GM19238 (cell line): ENCODE results near the gene CFLAR.
"Not testable (repeated sequence)": the region's sequence is repeated elsewhere in the genome, so short reads cannot be mapped to it uniquely, and the experiment has no call there.

ENCODE experiments used
- DNase-seq: peaks from one replicate; pipeline ENCODE4 v3.0.0; 2011; ENCODE audit warnings: low spot score; ENCODE audit not compliant: insufficient read length

Gene CFLAR

DNA sequence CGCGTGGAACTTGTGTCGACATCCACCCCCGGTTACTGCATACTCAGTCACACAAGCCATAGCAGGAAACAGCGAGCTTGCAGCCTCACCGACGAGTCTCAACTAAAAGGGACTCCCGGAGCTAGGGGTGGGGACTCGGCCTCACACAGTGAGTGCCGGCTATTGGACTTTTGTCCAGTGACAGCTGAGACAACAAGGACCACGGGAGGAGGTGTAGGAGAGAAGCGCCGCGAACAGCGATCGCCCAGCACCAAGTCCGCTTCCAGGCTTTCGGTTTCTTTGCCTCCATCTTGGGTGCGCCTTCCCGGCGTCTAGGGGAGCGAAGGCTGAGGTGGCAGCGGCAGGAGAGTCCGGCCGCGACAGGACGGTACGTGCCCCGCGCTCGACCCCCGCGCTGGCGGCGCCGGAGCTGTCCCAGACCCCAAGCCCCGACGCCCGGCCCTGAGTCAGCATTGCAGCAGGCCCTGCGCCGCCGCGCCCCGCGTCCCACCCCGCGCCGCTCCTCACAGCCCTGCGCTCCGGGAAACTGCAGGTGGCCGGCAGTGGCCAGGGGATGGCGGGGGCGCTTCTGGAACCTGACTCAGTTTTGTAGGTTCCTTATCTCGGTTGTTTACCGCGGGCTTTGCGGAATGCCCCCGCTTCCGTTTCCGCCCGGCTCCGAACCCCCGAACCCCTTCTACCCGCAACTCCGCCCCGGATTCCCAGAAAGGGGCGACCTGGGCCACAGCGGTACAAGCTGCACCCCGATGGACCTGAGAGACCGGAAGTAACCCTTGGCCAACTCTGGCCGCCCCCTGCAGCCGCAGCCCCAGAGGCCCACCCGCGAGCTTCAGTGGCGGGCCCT is at the start of gene CFLAR:
TSS of gene CFLAR (plus strand) at position 50 of the 844 bp plus-strand sequence. CDS start 13,702 bp downstream, outside the sequence.
- DNase-seq = peak; percentile 56

DNA sequence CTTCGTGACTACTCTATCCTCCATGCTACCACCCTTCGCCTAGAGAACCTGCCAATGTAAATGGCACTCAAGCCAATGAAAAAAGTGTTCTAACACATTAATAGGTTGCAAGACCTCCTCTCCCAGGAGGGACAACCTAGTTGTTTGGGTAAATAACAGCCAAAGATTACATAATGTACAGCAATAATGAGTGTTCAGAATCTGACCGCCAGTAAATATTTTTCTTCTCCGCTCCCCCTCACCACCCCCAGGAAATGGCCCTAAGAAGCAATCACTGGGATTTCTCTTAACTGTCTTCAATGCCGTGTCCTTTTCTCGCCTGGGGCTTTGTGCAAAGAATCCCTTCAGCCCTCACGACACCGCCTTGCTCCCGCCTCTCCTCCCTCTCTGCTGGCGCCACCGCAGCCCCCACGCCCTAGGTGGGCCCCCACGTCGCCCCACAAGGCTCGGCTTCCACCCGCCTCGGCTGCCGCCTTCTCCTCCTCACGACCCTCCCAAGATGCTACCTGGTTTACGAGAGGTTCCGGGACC is 45.0 kb upstream of the CFLAR start:
- DNase-seq = no peak

DNA sequence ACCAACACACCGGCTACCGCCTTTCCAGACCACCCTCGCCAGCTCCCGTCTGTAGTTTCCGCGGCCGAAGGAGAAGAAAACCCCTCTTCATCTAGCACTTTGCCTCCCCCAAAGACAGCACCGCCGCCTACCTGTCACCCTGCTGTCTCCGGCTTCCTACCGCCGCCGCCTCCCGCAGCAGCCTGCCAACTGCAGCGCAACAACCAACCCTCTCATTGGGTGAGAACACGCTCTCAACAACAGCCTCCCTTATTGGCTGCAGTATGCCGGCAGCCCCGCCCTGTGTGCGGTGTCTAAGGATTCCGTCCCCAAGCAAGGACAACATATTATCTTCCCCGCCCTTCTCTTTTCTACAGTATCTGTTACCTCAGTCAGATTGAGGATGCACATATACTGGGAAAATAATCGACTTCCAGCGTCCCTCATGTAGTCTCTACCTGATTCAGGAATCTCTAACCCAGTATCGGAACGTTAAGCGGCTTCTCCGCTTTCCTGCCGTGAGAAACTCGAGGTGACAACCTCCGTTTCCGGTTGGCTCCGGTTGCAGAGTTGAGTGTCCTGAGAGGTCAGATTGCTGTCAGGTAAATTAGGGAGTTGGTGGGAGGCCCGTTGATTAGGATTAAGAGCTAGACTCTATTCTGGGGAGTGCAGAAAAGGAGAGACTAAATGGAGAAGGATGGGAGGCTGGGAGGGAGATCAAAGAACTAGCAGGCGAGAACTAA is 44.3 kb upstream of the CFLAR start, which contains the start of the genes HYCC2 and NDUFB3:
TSS of gene HYCC2 (minus strand) at position 193 of the 722 bp plus-strand sequence. CDS start 47,662 bp downstream, outside the sequence.
TSS of gene NDUFB3 (plus strand) at position 523 of the 722 bp plus-strand sequence. CDS start 6,882 bp downstream, outside the sequence.
- DNase-seq = peak; percentile 84

DNA sequence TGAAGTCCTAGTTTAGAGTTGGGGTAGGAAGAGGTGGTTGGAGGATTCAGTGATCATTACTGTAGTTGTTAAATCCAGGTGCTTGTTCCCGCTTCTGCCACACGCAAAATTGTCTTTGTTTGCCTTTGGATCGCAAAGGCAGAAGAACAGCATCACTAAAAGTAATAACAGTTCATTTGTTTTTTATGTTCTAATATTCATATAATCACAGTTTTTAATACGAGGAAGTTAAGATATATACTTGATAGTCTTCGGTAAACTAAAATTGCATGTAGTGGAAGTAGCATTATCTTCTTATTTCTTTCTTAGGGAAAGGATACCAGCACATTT is 43.8 kb upstream of the CFLAR start:
- no peak for DNase-seq

DNA sequence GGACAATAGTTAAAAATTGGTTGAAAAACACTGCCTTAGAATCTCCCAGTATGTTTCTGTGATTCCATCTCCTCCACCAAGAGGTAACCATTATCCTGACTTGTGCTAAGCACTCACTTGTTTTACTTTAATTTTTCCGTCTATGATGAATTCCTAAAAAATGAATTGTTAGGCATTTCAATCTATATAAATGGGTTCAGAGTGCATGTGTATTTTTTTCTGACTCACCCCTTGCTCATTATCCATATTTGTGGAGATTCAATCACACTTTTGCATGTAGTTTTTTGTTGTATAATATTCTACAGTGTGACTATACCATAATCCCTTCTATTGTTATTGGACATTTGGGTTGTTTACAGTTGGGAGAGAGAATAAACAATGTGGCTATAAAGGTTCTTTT is 42.9 kb upstream of the CFLAR start:
- no peak for DNase-seq

DNA sequence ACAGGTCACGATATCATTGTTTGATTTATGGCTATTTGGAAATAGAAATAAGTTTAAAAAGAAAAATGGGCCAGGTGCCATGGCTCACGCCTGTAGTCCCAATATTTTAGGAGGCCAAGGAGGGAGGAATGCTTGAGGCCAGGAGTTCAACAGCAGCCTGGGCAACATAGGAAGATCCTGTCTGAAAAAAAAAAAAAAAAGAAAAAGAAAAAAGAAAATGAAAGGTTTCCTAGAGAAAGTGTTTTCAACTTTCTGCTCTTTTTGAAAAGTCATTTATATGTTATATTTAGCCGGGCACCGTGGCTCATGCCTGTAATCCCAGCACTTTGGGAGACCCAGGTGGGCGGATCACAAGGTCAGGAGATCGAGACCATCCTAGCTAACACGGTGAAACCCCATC is 41.0 kb upstream of the CFLAR start:
- DNase-seq = no peak

DNA sequence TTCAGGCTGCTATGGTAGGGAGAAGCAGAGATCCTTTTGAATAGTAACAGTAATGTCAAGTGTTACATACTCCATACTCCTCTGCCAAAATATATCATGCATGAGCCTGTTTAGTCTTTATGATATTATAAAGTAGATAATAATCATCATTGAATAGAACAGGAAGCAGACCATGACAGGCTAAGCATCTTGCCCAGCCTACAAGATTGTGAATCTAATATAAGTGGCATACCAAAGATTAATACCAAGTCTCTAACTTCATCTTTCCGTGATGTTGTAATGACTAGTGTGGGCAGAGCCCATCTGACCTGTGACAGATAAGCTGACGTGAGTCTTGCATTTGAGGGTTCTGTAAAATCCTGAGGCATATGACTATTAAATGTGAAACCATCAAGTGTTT is 31.1 kb upstream of the CFLAR start:
- no peak for DNase-seq

DNA sequence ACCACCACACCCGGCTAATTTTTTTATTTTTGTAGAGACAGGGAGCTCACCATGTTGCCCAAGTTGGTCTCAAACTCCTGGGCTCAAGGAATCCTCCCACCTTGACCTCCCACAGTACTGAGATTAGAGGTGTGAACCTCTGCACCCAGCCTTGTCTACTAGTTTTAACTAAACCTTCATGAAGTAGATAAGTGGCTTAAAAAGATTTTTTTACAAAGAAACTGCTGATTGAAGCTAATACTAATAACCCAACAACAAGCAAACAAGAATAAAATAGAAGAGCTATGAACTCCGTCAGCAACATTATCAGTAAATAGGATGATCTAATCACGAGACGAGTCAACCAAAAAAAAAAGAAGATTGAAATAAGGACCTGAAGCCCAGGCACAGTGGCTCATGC is 25.4 kb upstream of the CFLAR start:
- DNase-seq = no peak

DNA sequence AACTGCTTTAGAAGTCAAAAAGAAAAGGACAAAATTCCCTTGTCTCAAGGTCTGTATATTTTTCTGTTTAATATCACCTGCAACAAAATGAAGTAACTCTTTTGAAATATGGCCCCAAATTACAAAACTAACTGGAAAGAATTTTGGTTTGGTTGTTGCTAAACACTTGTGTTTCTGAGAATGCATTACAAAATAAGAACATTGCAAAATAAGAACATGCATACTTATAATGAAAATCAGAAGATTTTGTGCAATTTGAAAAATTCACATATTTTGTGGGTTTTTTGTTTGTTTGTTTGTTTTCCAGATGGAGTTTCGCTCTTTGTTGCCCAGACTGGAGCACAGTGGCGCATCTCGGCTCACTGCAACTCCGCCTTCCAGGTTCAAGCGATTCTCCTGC is 22.4 kb upstream of the CFLAR start:
- DNase-seq = no peak

DNA sequence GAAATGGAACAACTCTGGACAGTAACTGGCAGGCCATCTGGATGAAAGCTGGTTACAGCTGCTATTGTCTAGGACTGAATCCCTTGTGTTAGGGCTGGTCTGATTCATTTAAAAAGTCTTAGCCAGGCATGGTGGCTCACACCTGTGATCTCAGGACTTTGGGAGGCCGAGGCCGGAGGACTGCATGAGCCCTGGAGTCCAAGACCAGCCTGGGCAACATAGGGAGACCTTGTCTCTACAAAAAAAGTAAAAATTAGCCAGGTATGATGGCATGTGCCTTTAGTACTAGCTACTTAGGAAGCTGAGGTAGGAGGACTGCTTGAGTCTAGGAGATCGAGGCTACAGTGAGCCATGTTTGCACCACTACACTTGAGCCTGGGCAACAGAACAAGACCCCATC is 15.5 kb upstream of the CFLAR start:
- DNase-seq = no peak

DNA sequence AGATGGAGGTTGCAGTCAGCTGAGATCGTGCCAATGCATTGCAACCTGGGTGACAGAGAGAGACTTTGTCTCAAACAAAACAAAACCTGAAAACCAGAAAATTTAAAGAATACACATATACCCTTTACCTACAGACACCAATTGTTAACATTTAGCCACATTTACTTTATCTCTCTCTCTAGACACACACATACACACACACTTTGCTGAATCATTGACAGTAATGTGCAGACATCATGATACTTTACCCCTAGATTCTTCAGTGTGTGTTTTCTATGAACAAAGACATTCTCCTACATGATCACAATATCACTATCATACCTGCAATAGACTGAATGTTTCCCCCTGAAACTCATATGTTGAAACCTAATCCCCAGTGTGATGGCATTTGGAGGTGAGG is 10.2 kb upstream of the CFLAR start:
- DNase-seq = no peak

DNA sequence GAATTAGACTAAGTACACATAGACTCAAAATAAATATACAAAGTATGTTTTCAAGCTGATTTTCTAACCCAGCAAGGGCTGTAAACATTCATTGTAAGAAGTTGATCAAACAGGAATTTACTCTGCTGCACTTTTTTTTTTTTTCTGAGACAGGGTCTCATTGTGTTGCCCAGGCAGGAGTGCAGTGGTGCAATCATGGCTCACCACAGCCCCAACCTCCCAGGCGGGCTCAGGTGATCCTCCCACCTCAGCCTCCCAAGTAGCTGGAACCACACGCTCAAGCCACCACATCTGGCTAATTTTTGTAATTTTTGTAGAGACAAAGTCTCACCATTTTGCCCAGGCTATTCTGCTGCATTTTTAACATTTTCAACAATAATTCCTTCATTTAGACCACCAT is 8.3 kb upstream of the CFLAR start:
- no peak for DNase-seq

DNA sequence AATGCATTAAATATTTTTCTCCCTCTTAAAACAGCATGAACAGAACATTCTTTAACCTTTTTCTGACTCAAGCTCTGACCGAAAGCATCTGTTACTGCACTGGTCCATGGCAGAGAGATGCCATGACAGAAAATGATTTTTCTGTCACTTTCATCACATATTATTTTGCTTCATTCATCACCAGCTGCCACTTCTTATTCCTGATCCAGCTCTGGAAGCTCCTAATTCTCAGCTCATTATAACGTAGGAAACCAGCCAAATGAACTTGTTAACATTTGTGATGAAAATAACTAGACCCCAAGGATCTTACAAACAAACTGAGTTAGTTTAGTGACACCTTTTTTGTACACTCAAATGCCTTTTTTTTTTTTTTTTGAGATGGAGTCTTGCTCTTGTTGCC is 7.6 kb upstream of the CFLAR start:
- DNase-seq = no peak

DNA sequence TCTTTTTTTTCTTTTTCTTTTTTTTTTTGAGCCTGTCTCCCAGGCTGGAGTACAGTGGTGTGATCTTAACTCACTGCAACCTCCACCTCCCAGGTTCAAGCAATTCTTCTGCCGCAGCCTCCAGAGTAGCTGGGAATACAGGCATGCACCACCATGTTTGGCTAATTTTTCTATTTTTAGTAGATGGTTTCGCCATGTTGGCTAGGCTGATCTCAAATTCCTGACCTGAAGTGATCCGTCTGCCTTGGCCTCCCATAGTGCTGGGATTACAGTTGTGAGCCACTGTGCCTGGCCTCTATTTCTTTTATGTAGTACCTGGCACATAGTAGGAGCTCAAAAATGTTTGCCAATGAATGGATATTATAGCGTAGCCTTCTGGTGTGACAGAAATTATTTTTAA is 6.8 kb upstream of the CFLAR start:
- DNase-seq = no peak

DNA sequence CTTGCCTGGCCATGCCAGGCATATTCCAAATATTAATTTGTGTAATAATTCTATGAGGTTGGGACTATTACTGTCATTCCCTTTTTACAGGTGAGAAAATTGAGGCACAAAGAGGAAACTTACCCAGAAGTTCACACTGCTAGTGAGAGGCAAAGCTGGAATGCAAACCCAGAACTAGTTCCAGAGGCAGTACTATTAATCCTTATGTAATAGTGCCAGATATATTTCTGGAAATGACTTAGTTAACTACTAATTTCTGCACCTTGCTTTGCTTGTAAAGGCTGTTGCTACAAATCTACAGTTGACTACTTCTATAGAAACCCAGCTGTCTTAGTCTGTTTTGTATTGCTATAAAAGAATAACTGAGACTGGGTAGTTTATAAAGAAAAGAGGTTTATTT is 5.3 kb upstream of the CFLAR start:
- DNase-seq = no peak

DNA sequence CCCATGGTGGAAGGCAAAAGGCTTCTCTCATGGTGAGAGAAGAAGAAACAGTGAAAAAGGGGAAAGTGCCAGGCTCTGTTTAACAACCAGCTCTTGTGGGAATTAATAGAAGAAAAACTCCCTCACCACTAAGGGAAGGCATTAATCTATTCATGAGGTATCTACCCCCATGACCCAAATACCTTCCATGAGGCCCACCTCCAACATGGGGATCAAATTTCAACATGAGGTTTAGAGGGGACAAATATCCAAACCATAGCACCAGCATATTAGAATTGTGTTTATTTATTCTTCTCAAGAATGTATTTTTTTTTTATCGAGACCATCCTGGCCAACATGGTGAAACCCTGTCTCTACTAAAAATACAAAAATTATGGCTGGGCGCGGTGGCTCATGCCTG is 4.9 kb upstream of the CFLAR start:
- DNase-seq = no peak

DNA sequence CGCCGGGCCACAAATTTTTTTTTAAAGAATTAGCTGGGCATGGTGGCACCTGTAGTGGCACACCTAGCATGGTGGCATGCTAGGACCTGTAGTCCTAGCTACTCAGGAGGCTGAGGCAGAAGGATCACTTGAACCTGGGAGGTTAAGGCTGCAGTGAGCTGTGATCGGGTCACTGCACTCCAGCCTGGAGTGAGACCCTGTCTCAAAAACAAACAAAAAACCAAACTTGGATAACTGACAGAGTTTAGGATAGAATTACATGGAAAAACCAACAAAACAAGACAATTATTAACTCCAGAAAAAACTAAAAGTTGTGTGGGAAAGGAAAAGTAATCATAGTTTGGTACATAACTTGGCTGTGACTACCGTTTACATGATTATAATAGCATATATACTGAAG is 1.6 kb upstream of the CFLAR start:
- no peak for DNase-seq

DNA sequence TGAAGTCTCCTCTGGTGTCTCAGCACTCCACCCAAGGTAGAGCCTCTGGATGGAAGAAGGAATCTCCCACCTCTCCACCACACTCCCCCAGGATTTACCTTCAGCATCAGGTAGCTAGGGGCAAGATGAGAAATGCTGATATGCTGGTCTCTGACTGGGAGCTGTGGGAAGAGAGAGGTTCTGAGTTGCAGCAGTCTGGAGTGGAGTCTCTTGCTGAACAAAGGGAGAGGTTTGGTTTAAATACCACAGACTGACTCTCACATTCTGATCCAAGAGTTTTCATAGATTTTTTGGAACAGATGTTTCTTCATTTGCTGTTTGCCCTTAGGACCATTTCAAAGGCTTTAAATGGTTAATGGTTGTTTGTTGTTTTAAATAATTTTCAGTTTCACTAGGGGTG is 1.1 kb upstream of the CFLAR start:
- no peak for DNase-seq

DNA sequence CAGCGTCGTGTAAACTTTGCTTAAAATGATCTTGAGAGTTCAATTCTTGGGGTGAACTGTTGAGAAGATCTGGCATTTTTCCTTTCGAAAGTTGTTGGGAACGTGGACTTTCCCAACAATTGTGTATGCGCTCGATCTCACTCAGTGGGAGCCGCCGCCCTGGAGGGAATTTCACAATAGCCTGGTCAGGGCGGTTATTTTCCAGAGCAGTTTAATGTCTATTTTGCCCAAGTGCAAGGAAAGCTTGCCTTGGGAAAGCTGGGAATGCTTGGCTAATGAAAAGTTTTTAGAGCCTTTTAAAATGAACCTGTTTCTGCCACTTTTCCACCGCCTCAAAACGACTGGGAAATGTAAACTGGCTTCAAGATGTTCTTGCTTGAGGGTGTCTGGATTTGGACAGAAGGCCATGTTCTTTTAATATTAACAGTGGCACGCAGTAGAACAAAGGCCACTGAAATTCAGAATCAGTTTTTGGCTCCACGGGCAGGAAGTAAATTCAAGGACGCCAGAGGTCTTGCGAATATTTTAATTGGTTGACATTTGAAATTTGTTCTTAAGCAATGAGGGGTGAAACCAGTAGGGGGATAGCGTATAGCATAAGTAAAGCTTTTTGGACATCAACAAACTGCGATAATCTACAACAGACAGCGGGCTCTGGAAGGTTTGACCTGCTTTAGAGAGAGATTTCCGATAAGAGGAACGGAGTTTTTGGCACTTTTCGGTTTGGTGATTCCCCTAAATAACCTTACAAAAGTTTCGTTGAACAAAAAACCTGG is 1.2 kb downstream of the CFLAR start:
- no peak for DNase-seq

DNA sequence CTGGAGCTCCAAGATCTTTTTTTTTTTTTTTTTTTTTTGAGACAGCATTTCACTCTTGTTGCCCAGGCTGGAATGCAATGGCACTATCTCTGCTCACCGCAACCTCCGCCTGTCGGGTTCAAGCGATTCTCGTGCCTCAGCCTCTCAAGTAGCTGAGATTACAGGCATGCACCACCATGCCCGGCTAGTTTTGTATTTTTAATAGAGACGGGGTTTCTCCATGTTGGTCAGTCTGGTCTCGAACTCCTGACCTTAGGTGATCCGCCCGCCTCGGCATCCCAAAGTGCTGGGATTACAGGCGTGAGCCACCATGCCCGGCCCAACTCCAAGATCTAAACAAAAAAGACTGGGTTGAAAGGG is 1.8 kb downstream of the CFLAR start:
- not testable (repeated sequence) for DNase-seq

DNA sequence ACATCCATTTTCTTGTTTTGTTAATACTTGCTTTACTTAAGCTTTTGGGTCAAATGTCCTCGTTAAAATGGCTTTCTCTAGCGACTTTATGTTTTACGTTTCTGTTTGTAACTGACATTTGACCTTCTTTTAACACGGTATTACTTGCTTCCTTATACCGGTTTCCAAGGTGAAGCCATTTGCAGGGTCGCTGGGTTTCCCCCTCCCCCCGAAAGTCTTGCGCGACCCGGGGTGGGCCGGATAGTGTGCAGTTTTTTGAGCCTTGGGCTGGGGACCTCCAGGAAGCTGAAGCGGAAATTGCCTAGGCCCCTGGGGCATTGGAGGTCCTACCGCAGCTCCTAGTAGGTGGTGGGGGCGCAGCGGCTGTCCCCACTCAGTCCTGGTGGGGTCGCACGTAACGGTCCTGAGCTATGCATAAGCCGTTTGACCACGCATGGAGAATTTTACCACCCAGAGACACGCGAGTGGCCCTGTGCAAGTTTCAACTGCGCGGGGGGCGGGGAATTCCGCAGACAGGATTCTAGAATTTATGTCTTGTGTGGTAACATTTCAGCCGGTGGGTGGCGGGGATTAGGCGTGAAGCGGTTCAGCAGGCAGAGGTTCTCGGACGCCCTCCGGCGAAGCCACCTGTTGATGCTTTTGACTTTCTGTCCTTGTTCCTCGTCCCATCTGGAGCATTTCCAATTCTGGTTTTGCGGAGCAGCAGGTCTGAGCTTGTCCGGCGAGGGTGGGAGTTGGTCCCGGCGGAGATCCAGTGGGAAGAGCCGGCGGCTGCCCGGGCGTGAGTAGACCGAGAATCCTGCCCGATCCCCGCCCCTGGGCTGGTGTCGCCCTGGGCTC is 2.4 kb downstream of the CFLAR start:
- no peak for DNase-seq
